ENCODE data around the gene GCNT4.

The GCNT4 gene

DNA sequence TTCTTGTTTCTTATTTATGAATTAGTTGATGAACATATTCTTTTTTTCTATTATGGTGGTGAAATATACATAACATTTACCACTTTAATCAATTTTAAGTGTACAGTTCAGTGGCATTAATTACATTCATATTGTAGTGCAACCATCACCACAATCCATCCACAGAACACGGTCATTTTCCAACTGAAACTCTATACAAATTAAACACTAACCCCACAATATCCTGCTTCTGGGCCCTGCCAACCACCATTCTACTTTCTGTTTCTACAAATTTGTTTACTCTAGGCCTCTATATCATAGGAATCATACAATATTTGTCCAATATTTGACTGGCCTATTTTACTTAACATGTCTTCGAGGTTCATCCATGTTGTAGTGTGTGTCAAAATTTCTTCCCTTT lies 7.3 kb downstream of the GCNT4 start:
- TF ChIP-seq, protein P1, sequence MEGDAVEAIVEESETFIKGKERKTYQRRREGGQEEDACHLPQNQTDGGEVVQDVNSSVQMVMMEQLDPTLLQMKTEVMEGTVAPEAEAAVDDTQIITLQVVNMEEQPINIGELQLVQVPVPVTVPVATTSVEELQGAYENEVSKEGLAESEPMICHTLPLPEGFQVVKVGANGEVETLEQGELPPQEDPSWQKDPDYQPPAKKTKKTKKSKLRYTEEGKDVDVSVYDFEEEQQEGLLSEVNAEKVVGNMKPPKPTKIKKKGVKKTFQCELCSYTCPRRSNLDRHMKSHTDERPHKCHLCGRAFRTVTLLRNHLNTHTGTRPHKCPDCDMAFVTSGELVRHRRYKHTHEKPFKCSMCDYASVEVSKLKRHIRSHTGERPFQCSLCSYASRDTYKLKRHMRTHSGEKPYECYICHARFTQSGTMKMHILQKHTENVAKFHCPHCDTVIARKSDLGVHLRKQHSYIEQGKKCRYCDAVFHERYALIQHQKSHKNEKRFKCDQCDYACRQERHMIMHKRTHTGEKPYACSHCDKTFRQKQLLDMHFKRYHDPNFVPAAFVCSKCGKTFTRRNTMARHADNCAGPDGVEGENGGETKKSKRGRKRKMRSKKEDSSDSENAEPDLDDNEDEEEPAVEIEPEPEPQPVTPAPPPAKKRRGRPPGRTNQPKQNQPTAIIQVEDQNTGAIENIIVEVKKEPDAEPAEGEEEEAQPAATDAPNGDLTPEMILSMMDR (IDR thresholded peaks at IDR 0.05; ENCODE audit: low read depth, low read length) = no peak
- H3K4me3 ChIP-seq (ENCODE audit: low read depth, low read length) = no peak overlapping the region
- DNase-seq (ENCODE audit: low read depth, low spot score) = no peak
- in situ Hi-C loops (cut with HindIII; ENCODE audit: low sequenced_read_pairs) = no loop called here

DNA sequence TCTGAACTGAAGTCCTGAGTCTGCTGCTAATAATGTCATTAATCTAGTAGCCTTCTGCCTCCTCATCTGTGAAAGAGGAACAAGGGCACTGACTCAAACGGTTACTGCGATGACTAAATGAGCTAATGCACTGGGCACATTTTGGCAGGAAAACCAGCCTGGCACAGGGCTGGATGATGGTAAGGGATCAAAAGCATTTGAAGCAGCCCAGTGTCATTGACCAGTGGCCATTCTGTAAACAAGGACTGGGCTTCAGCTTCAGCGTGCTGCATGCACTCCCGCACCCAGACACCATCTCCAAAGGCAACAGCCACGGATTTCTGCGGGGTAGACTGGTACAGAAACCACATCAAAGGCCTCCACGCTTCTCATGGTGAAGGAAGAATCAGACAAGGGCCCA lies 8.0 kb downstream of the GCNT4 start:
- H3K4me3 ChIP-seq (ENCODE audit: low read depth, low read length) = no peak overlapping the region
- DNase-seq (ENCODE audit: low read depth, low spot score) = no peak
- TF ChIP-seq, protein P1 (IDR thresholded peaks at IDR 0.05; ENCODE audit: low read depth, low read length) = no peak
- in situ Hi-C loops (cut with HindIII; ENCODE audit: low sequenced_read_pairs) = no loop called here

DNA sequence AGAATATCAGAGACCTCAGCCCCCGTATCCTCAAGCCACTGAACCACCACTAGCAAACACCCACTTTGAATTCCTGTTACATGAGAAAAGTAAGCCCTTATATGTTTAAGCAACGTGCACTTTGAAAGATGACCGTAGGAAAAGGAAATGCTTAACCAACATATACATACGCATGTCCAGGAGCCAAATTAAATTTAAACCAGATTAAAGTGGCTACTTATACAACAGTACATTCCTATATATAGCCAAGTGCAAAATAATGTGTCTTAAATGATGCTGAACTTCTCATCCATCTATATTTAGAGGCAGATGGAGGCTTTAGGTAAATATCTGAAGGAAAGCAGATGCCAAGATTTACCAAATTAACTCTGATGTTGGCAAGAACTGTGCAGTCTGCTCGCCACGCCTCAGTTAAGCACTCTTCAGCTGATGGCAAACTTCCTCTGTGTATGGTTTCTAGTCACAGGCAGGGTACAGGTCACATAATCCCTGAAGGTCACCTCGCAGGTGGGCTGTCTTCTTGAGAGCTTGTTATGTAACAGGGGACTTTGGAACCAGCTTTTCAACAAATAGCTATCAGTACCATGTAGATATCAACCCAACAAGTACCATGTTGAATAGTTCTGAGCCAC lies 8.6 kb downstream of the GCNT4 start:
- no peak overlapping the region for H3K4me3 ChIP-seq (ENCODE audit: low read depth, low read length)
- DNase-seq (ENCODE audit: low read depth, low spot score) = no peak
- in situ Hi-C loops (cut with HindIII; ENCODE audit: low sequenced_read_pairs) = no loop called here
- TF ChIP-seq, protein P1 (IDR thresholded peaks at IDR 0.05; ENCODE audit: low read depth, low read length) = no peak

DNA sequence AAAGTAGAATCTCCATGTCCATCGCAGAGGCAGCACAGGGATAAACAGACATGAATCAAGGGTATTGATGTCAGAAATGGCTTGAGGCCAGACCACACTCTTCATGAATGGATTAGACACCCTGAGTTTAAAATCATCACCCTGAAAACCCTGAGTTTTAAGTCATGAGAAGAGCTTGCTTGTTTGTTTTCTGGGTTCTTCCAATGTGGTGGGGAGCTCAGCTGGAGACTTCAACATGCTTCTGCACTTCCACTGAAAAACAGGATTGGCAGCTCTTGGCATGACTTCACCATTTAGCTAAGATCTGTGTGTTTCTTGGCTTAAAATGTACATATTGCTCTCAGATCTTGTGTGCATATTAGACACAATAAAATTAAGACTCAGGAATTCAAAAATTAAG lies 9.8 kb downstream of the GCNT4 start:
- no peak overlapping the region for H3K4me3 ChIP-seq (ENCODE audit: low read depth, low read length)
- TF ChIP-seq, protein P1 (IDR thresholded peaks at IDR 0.05; ENCODE audit: low read depth, low read length) = no peak
- DNase-seq (ENCODE audit: low read depth, low spot score) = peak; percentile 70
- in situ Hi-C loops (cut with HindIII; ENCODE audit: low sequenced_read_pairs) = no loop called here

- no peak overlapping the region for H3K4me3 ChIP-seq (ENCODE audit: low read depth, low read length)
- in situ Hi-C loops (cut with HindIII; ENCODE audit: low sequenced_read_pairs) = no loop called here
- TF ChIP-seq, protein P1 (IDR thresholded peaks at IDR 0.05; ENCODE audit: low read depth, low read length) = no peak
- DNase-seq (ENCODE audit: low read depth, low spot score) = no peak
These were observed 11.4 kb downstream of the GCNT4 start for GRCh38 chr5:75040973-75041372.

- in situ Hi-C loops (cut with HindIII; ENCODE audit: low sequenced_read_pairs) = no loop called here
- no peak overlapping the region for H3K4me3 ChIP-seq (ENCODE audit: low read depth, low read length)
- TF ChIP-seq, protein P1 (IDR thresholded peaks at IDR 0.05; ENCODE audit: low read depth, low read length) = no peak
- peak; percentile 74 for DNase-seq (ENCODE audit: low read depth, low spot score)
These were observed 15.3 kb downstream of the GCNT4 start for GRCh38 chr5:75037106-75037505.

All from astrocyte of the spinal cord (primary cell).